Left ventricle myocardium inferior (tissue), 1 donor: ENCODE data around the gene TST. TPM values are rescaled to one million over a fixed set of nuclear protein-coding genes. Genes with fewer than 3 reads are reported as not detected.

ENCODE experiments used
- DNase-seq: peaks from one replicate; pipeline ENCODE4 v3.0.0-alpha.2; 2020
- H3K27ac ChIP-seq: fragments of 200-600 bp; replicated peaks from 2 replicates; pipeline ENCODE4 v1.8.0; 2021
- H3K27me3 ChIP-seq: fragments of 200-600 bp; 2 replicates; pipeline ENCODE4 v1.8.0; 2021; ENCODE audit warnings: low read depth
- H3K36me3 ChIP-seq: fragments of 200-600 bp; 2 replicates; pipeline ENCODE4 v1.8.0; 2021
- H3K4me1 ChIP-seq: fragments of 200-600 bp; 2 replicates; pipeline ENCODE4 v1.8.0; 2021
- H3K4me3 ChIP-seq: fragments of 200-600 bp; 2 replicates; pipeline ENCODE4 v1.8.0; 2021; ENCODE audit warnings: mild to moderate bottlenecking, moderate library complexity
- H3K9me3 ChIP-seq: fragments of 200-600 bp; replicated peaks from 2 replicates; pipeline ENCODE4 v1.8.0; 2021
- CTCF ChIP-seq: fragments of 200-600 bp; IDR thresholded peaks from 2 replicates; pipeline ENCODE4 v1.8.0; 2021; ENCODE audit warnings: antibody characterized with exemption, mild to moderate bottlenecking, borderline replicate concordance
- intact Hi-C: fragments of 100-400 bp; cut with micrococcal nuclease; formaldehyde crosslinking; loops from one replicate; pipeline ENCODE4 v1.11.0; 2022
- total RNA-seq: library from RNA; stranded (reverse); fragmentation: NEBNext Ultra II Directional; extraction: Animal tissue kit (Norgen Biotek cat#: 25700); gene quantifications from one replicate; pipeline ENCODE4 v1.2.1, GENCODE V29; 2021
- donor health status: DM: no; HTN: yes; CAD: no; lungs with severe emphysema.

TST gene
- total RNA-seq, 1 donor from 2014 or later = 39.8 TPM

- TF ChIP-seq CTCF = no peak
- no peak overlapping the region for H3K27ac ChIP-seq
- H3K4me1 ChIP-seq = no peaks in the 10 kb centered on the region
- H3K27me3 ChIP-seq = peaks cover 7% of the 10 kb centered on the region
- no peaks in the 10 kb centered on the region for H3K9me3 ChIP-seq
- intact Hi-C loops = no loop called here
- no peak overlapping the region for H3K4me3 ChIP-seq
- DNase-seq = no peak
- no peaks in the 10 kb centered on the region for H3K36me3 ChIP-seq
Measured at GRCh38 chr22:36968249-36968964, 50.8 kb downstream of the TST start.

GRCh38 chr22:36966851-36967540 is 52.3 kb downstream of the TST start:
- H3K27me3 ChIP-seq = peaks cover 17% of the 10 kb centered on the region
- intact Hi-C loops = no loop called here

GRCh38 chr22:36965696-36966095 is 53.6 kb downstream of the TST start:
- Histone ChIP-seq H3K4me1 (no peaks in the 10 kb centered on the region), H3K27me3 (peaks cover 30% of the 10 kb centered on the region), H3K9me3 (no peaks in the 10 kb centered on the region), H3K4me3 (no peak overlapping the region), H3K27ac (no peak overlapping the region), H3K36me3 (no peaks in the 10 kb centered on the region)
- intact Hi-C loops = no loop called here
- no peak for TF ChIP-seq CTCF
- DNase-seq = no peak

More at GRCh38 chr22:36966851-36967540, 52.3 kb downstream of the TST start:
- Histone ChIP-seq H3K4me3 (no peak overlapping the region), H3K27ac (no peak overlapping the region), H3K4me1 (no peaks in the 10 kb centered on the region), H3K9me3 (no peaks in the 10 kb centered on the region), H3K36me3 (no peaks in the 10 kb centered on the region)
- DNase-seq = no peak
- TF ChIP-seq CTCF = no peak

- intact Hi-C loops = no loop called here
- no peaks in the 10 kb centered on the region for H3K4me1 ChIP-seq
- H3K4me3 ChIP-seq = no peak overlapping the region
- H3K27ac ChIP-seq = no peak overlapping the region
- no peak for DNase-seq
- peaks cover 42% of the 10 kb centered on the region for H3K27me3 ChIP-seq
- TF ChIP-seq CTCF = no peak
- no peaks in the 10 kb centered on the region for H3K9me3 ChIP-seq
- H3K36me3 ChIP-seq = no peaks in the 10 kb centered on the region
Measured at GRCh38 chr22:36964106-36964505, 55.1 kb downstream of the TST start.

GRCh38 chr22:36963302-36963701 is 55.9 kb downstream of the TST start:
- H3K27ac ChIP-seq = no peak overlapping the region
- no peak for TF ChIP-seq CTCF
- no peak for DNase-seq
- peaks cover 43% of the 10 kb centered on the region for H3K27me3 ChIP-seq
- no peaks in the 10 kb centered on the region for H3K9me3 ChIP-seq
- intact Hi-C loops = no loop called here
- H3K4me1 ChIP-seq = no peaks in the 10 kb centered on the region
- H3K4me3 ChIP-seq = no peak overlapping the region
- no peaks in the 10 kb centered on the region for H3K36me3 ChIP-seq
